Hematopoietic multipotent progenitor cell (in vitro differentiated cells): Measurements from ENCODE around the gene SLC6A3. TPM values are rescaled to one million over a fixed set of nuclear protein-coding genes. Genes with fewer than 3 reads are reported as not detected.
"Not testable (repeated sequence)": the region's sequence is repeated elsewhere in the genome, so short reads cannot be mapped to it uniquely, and the experiment has no call there.

Source experiments
- DNase-seq, 3 donors: peaks; one replicate each; pipeline ENCODE4 v3.0.0-alpha.2; 2011 to 2015; ENCODE audit warnings: low read depth in 2 of 3, low spot score in 2 of 3
- total RNA-seq: library from RNA; depleted of rRNA; stranded (reverse); fragments of >200 nt; gene quantifications from one replicate; pipeline ENCODE4 v1.2.3, GENCODE V29; 2012

SLC6A3 gene
- total RNA-seq, 1 donor = not detected

GRCh38 chr5:1465966-1466471 lies 20.8 kb upstream of the SLC6A3 start:
- DNase-seq = no peak

GRCh38 chr5:1465117-1465516 lies 19.9 kb upstream of the SLC6A3 start:
- DNase-seq = no peak

- no peak for DNase-seq
Observed at GRCh38 chr5:1464511-1464910, 19.3 kb upstream of the SLC6A3 start.

- DNase-seq = no peak
Observed at GRCh38 chr5:1464096-1464446, 18.8 kb upstream of the SLC6A3 start.

GRCh38 chr5:1463326-1464095 lies 18.3 kb upstream of the SLC6A3 start:
- DNase-seq = no peak

GRCh38 chr5:1462358-1462757 lies 17.1 kb upstream of the SLC6A3 start:
- no peak for DNase-seq

- DNase-seq = no peak
Observed at GRCh38 chr5:1461396-1461795, 16.2 kb upstream of the SLC6A3 start.

- DNase-seq = no peak
Observed at GRCh38 chr5:1460054-1460682, 14.9 kb upstream of the SLC6A3 start.

- DNase-seq = not testable (repeated sequence)
Observed at GRCh38 chr5:1459435-1459834, 14.2 kb upstream of the SLC6A3 start.

GRCh38 chr5:1456110-1456881 lies 11.1 kb upstream of the SLC6A3 start:
- not testable (repeated sequence) for DNase-seq

GRCh38 chr5:1453613-1454012 lies 8.4 kb upstream of the SLC6A3 start:
- no peak for DNase-seq

- DNase-seq = no peak
Observed at GRCh38 chr5:1449081-1449630, 3.9 kb upstream of the SLC6A3 start.

GRCh38 chr5:1448511-1449011 lies 3.3 kb upstream of the SLC6A3 start:
- DNase-seq = no peak

- no peak for DNase-seq
Observed at GRCh38 chr5:1447671-1448361, 2.6 kb upstream of the SLC6A3 start.

- no peak for DNase-seq
Observed at GRCh38 chr5:1446602-1447343, 1.5 kb upstream of the SLC6A3 start.

- no peak for DNase-seq
Observed at GRCh38 chr5:1445689-1446601, 705 bp upstream of the SLC6A3 start.

GRCh38 chr5:1444361-1445189 lies 665 bp downstream of the SLC6A3 start:
- no peak for DNase-seq

- DNase-seq = no peak
Observed at GRCh38 chr5:1443991-1444360, 1.3 kb downstream of the SLC6A3 start.
